ENCODE results near the gene POTEH.
"Not testable (repeated sequence)": the region's sequence is repeated elsewhere in the genome, so short reads cannot be mapped to it uniquely, and the experiment has no call there.

The POTEH gene

GRCh38 chr22:15738157-15738908 is 48.5 kb downstream of the POTEH start:
- not testable (repeated sequence) for DNase-seq (ENCODE audit: low spot score)

DNA sequence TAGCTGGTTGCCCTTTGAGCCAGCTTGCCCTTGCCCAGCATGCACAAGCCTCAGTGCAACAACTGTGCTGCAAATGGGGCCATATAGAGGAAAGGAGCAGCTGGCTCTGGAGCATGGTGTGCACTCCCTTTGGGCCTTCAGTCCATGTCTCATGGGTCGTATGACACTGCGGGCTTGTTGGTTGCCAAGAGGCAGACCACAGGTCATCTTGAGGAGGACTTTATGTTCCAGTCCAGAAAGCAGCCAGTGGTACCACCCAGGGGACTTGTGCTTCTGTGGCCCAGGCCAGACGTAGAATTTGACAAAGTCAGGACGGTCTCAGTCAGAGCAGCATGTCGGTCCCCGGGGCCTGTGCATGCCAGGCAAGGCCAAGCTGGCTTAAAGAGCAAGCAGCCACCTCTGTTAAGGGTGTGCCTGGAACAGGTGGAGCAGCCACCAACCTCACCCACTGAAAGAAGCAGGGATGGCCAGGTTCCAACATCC is 49.1 kb downstream of the POTEH start:
- not testable (repeated sequence) for DNase-seq (ENCODE audit: low spot score)

DNA sequence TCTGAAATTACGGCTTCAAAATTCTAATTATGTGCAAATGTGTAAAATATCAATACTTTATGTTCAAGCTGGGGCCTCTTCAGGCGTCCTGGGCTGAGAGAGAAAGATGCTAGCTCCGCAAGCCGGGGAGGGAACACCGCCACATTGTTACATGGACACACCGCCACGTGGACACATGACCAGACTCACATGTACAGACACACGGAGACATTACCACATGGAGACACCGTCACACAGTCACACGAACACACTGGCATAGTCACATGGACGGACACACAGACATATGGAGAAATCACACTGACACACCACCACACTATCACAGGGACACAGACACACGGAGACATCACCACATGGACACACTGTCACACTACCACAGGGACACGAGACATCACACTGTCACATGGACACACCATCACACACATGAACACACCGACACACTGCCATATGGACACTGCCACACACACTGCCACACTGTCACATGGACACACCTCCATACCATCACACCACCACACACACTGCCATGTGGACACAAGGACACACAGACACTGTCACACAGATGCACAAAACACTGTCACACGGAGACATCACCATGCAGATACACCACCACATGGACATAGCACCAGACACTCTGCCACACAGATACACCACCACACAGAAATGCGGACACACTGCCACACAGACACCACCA is 58.0 kb downstream of the POTEH start:
- DNase-seq (ENCODE audit: low spot score) = not testable (repeated sequence)

DNA sequence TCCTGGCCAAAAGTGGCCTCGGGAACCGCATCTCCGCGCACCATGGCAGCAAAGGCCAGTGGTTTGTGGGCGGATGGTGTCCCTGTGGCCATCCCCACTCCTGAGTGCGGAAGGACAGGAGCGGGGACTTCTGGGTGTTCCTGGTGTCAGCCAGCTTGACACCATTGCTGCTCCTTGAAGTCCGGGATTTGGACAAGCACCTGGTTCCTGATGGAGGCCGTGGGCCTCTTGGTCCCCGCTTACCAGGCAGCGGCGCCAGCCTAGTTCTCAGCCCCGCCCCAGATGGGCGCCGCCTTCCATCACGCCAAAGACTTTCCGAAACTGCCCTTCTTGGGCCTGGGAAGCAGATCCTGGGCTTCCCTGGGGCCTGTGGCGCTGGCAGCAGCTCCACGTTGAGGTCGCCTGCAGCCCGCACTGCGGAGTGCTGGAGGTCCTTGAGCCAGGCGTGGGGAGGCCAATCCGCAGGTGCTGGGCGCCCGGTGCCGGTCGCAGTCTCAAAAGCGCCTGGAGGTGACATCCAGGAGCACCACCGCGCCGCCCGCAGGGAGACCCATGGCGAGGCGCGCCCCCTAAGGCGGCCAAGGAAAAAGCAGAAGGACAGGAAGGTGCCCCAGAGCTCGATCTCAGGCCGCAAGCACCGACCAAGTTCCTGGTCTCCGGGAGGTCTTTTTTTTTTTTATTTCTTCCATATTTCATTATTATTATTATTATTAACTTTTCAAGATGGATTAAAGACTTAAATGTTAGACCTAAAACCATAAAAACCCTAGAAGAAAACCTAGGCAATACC is 59.5 kb downstream of the POTEH start:
- not testable (repeated sequence) for DNase-seq (ENCODE audit: low spot score)

DNA sequence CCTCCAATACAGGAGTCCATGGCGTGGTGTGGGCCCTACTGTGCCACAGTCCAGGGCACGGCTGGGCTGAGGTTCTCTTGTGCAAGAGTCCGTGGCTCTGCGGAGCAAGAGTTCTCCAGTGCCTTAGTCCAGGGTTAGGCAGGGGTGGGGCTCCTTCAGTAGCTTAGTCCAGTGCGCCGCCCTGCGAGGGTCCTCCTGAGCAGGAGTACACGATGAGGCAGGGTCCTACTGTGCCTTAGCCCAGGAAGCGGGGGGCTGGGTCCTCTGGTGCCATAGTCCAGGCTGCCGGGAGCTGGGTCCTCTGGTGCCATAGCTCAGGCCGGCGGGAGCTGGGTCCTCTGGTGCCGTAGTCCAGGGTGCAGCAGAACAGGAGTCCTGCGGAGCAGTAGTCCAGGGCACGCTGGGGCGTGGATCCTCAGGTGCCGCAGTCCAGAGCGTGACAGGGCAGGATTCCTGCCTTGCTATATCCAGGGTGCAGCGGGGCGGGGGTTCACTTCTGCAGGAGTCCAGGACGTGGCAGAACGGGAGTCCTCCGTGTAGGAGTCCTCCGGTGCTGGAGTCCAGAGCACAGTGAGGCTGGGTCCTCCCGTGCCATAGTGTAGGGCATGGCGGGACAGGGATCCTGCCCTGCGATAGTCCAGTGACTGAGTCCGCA is 69.7 kb downstream of the POTEH start:
- DNase-seq (ENCODE audit: low spot score) = not testable (repeated sequence)

DNA sequence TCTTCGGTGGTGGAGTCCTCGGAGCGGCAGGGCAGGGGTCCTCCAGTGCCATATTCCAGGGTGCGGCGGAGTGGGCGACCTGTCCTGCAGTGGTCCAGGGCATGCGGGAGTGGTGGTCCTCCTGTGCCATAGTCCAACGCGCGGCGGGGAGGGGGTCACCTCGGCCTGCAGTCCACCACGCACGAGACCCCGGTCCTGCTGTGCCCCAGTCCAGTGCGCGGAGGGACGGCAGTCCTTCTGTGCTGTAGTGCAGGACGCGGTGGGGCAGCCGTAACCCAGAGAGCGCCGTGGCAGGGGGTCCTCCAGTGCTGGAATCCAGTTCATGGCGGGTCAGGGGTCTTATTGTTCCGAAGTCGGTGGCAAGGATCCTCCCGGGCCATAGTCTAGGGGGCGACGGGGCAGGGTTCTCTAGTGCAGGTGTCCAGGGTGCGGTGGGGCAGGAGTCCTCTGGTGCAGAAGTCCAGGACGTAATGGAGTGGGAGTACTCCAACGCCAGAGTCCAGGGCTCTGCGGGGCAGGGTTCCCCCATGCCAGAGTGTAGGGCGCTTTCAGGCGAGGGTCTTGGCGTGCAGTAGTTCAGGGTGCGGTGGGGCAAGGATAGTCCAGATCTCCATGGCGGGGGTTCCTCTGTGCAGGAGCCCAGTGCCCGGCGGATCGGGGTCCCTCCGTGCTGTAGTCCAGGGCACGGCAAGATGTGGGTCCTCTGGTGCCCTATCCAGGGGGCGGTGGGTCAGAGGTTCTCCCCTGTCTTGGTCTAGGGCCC is 70.7 kb downstream of the POTEH start:
- DNase-seq (ENCODE audit: low spot score) = not testable (repeated sequence)

DNA sequence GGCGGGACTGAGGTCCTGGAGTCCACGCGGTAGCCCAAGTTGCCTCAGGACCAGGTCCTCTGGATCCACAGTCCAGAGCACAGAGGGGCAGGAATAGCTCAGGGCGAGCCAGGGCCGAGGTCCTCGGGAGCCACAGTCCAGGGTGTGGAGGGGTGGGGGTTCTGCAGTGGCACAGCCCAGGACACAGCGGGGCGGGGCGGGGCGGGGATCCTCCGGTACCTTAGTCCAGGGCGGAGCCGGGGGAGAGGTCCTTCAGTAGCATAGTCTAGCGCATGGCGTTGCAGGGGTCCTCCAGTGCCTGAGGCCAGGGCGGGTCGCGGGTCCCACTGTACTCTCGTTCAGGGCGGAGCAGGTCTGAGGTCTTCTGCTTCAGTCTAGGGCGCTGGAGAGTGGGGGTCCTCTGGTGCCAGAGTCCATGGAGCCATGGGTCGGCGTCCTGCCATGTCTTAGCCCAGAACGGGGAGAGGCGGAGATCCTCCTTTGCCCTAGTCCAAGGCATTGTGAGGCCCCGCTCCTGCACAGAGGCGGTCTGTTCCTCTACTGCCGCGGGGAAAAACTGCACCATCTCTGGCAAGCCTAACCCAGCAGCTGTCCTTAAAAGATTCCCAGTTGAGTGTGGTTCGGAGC is 71.4 kb downstream of the POTEH start:
- not testable (repeated sequence) for DNase-seq (ENCODE audit: low spot score)

DNA sequence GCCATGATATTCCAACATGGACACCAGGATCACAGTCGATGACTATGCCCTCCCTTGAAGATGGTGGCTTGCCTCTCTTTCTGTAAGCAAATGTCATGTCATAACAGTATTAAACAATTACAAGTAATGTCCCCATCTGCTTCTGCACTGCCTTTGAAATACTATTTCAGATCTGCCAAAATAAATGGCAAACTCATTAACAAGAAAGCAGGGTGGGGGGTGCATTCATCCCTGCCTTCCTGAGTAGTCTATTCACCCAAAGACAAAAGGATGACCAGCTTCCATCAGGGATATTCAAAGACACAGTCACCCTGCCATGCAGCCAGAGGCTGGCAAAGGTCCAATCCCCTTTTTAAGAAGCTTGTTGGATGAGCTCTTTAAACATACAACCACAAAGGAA is 73.7 kb downstream of the POTEH start:
- not testable (repeated sequence) for DNase-seq (ENCODE audit: low spot score)
